HFF-Myc (cell line): ENCODE measurements around the gene FNDC8.
"Not testable (repeated sequence)": the region's sequence is repeated elsewhere in the genome, so short reads cannot be mapped to it uniquely, and the experiment has no call there.

Source experiments
- DNase-seq: peaks from one replicate; pipeline ENCODE4 v3.0.0-alpha.2; 2011; ENCODE audit warnings: low read depth; ENCODE audit errors: extremely low read depth
- H3K4me3 ChIP-seq: replicated peaks from 2 replicates; pipeline ENCODE4 v1.5.1; 2011; ENCODE audit warnings: low read depth, mild to moderate bottlenecking, control low read depth, low read length
- CTCF ChIP-seq: IDR thresholded peaks from 2 replicates; pipeline ENCODE4 v1.5.1; 2012; ENCODE audit warnings: mild to moderate bottlenecking, low read depth, low read length, control low read depth; ENCODE audit errors: missing control alignments

Gene FNDC8

GRCh38 chr17:35175638-35176415 lies 54.4 kb downstream of the FNDC8 start:
- no peak for TF ChIP-seq CTCF
- no peak for DNase-seq
- H3K4me3 ChIP-seq, result no peak overlapping the region

- H3K4me3 ChIP-seq, result no peak overlapping the region
- no peak for DNase-seq
- no peak for TF ChIP-seq CTCF
These were observed 55.5 kb downstream of the FNDC8 start for GRCh38 chr17:35176897-35177296.

GRCh38 chr17:35179379-35179778 lies 58.0 kb downstream of the FNDC8 start:
- not testable (repeated sequence) for H3K4me3 ChIP-seq, DNase-seq
